IMR-90 (cell line): ENCODE measurements around the gene SDCCAG8. TPM values are rescaled to one million over a fixed set of nuclear protein-coding genes. Genes with fewer than 3 reads are reported as not detected.
A peak's percentile ranks its signal among the peaks of the same experiment; 100 is the strongest.

Experiments used
- ATAC-seq: fragments of 200-7000 bp; cut with Tn5 transposase; 2 replicates; pipeline ENCODE4 v1.9.1; 2020; ENCODE audit warnings: low read depth, mild to moderate bottlenecking, moderate library complexity
- BruUV-seq: library from RNA; stranded (reverse); fragments of 400-500 nt; replicated peaks from 2 replicates; lab custom pipeline; 2021; lab: Mats Ljungman, UMichigan
- CTCF ChIA-PET: fragments of 300-600 bp; formaldehyde crosslinking; extraction: SDS; loops from one replicate; lab custom pipeline; 2021; ENCODE audit warnings: antibody characterized with exemption; lab: Yijun Ruan, JAX
- POLR2A ChIA-PET: fragments of 300-600 bp; sonication (Branson Sonifier 250); formaldehyde crosslinking; loops from one replicate; lab custom pipeline; 2022; ENCODE audit warnings: antibody characterized with exemption; ENCODE audit not compliant: unreplicated experiment; lab: Charles Lee
- DNase-seq: peaks from one replicate; pipeline ENCODE4 v3.0.0; 2013
- H2AFZ ChIP-seq: replicated peaks from 2 replicates; pipeline ENCODE3; 2013; ENCODE audit warnings: low read length, mild to moderate bottlenecking; ENCODE audit not compliant: poor library complexity
- H2AK5ac ChIP-seq: 2 replicates; pipeline ENCODE4 v1.6.1; 2013; ENCODE audit warnings: low read depth, low read length, inconsistent platforms
- H2AK9ac ChIP-seq: replicated peaks from 2 replicates; pipeline ENCODE3; 2013; ENCODE audit warnings: mild to moderate bottlenecking, low read depth, low read length, moderate library complexity; ENCODE audit not compliant: poor library complexity
- H2BK120ac ChIP-seq: 2 replicates; pipeline ENCODE4 v1.6.1; 2013; ENCODE audit warnings: low read depth, low read length, inconsistent platforms
- H2BK15ac ChIP-seq: 3 replicates; pipeline ENCODE4 v1.6.1; 2013; ENCODE audit warnings: low read depth, low read length, inconsistent platforms
- H2BK20ac ChIP-seq: 2 replicates; pipeline ENCODE4 v1.6.1; 2013; ENCODE audit warnings: low read depth, mild to moderate bottlenecking, inconsistent platforms, low read length, moderate library complexity
- H2BK5ac ChIP-seq: 2 replicates; pipeline ENCODE4 v1.6.1; 2013; ENCODE audit warnings: mild to moderate bottlenecking, low read depth, low read length, inconsistent platforms; ENCODE audit not compliant: poor library complexity, severe bottlenecking
- H3K14ac ChIP-seq: replicated peaks from 2 replicates; pipeline ENCODE4 v1.6.1; 2013; ENCODE audit warnings: low read depth, low read length, inconsistent platforms
- H3K18ac ChIP-seq: 2 replicates; pipeline ENCODE4 v1.6.1; 2013; ENCODE audit warnings: low read depth, low read length, control low read depth
- H3K23ac ChIP-seq: 2 replicates; pipeline ENCODE4 v1.6.1; 2013; ENCODE audit warnings: low read depth, low read length, inconsistent platforms
- H3K27ac ChIP-seq: 2 replicates; pipeline ENCODE4 v1.5.1; 2013; ENCODE audit warnings: mild to moderate bottlenecking, control low read depth, low read length; ENCODE audit not compliant: insufficient read depth
- H3K27me3 ChIP-seq: 2 replicates; pipeline ENCODE4 v1.6.1; 2013; ENCODE audit warnings: low read length; ENCODE audit not compliant: control insufficient read depth, insufficient read depth
- H3K36me3 ChIP-seq: 2 replicates; pipeline ENCODE4 v1.6.1; 2013; ENCODE audit warnings: low read length, mixed read lengths; ENCODE audit not compliant: control insufficient read depth, insufficient read depth
- H3K4ac ChIP-seq: 2 replicates; pipeline ENCODE4 v1.6.1; 2013; ENCODE audit warnings: low read depth, low read length, inconsistent platforms
- H3K4me1 ChIP-seq: 2 replicates; pipeline ENCODE4 v1.6.1; 2013; ENCODE audit warnings: low read length, mixed read lengths; ENCODE audit not compliant: control insufficient read depth, insufficient read depth
- H3K4me2 ChIP-seq: 2 replicates; pipeline ENCODE4 v1.6.1; 2013; ENCODE audit warnings: low read depth, mild to moderate bottlenecking, control low read depth, low read length, moderate library complexity
- H3K4me3 ChIP-seq: 2 replicates; pipeline ENCODE4 v1.5.1; 2013; ENCODE audit warnings: low read depth, mild to moderate bottlenecking, control low read depth, low read length, moderate library complexity; ENCODE audit not compliant: insufficient read depth
- H3K56ac ChIP-seq: 2 replicates; pipeline ENCODE4 v1.6.1; 2013; ENCODE audit warnings: low read length, inconsistent platforms; ENCODE audit not compliant: insufficient read depth; ENCODE audit errors: extremely low read depth
- H3K79me1 ChIP-seq, 2 experiments: 2 replicates each; pipeline ENCODE4 v1.6.1; 2013; ENCODE audit warnings: low read length in 2 of 2, inconsistent platforms in 1 of 2, low read depth in 1 of 2
- H3K9ac ChIP-seq: 2 replicates; pipeline ENCODE4 v1.6.1; 2013; ENCODE audit warnings: low read depth, low read length, control low read depth
- H3K9me1 ChIP-seq: 2 replicates; pipeline ENCODE4 v1.6.1; 2013; ENCODE audit warnings: low read length, inconsistent platforms; ENCODE audit not compliant: insufficient read depth
- H3K9me3 ChIP-seq: 2 replicates; pipeline ENCODE4 v1.6.1; 2013; ENCODE audit warnings: low read length; ENCODE audit not compliant: control insufficient read depth, insufficient read depth
- H4K20me1 ChIP-seq: 2 replicates; pipeline ENCODE4 v1.6.1; 2013; ENCODE audit warnings: low read length, inconsistent platforms; ENCODE audit not compliant: insufficient read depth
- H4K5ac ChIP-seq: 2 replicates; pipeline ENCODE4 v1.6.1; 2013; ENCODE audit warnings: mild to moderate bottlenecking, low read depth, low read length, control low read depth
- H4K8ac ChIP-seq, 2 experiments: 2 replicates each; pipeline ENCODE4 v1.6.1; 2013; ENCODE audit warnings: low read depth in 2 of 2, low read length in 2 of 2, control low read depth in 1 of 2, inconsistent platforms in 1 of 2
- H4K91ac ChIP-seq: 2 replicates; pipeline ENCODE4 v1.6.1; 2013; ENCODE audit warnings: low read depth, low read length, inconsistent platforms; ENCODE audit not compliant: insufficient read depth
- BHLHE40 ChIP-seq: fragments of 150-350 bp; IDR thresholded peaks from 2 replicates; pipeline ENCODE4 v1.6.1; 2016; ENCODE audit warnings: mild to moderate bottlenecking, low read depth, low read length
- ELK1 ChIP-seq: fragments of 150-350 bp; IDR thresholded peaks from 2 replicates; pipeline ENCODE4 v1.6.1; 2016; ENCODE audit warnings: low read depth, mild to moderate bottlenecking, low read length, moderate library complexity, borderline replicate concordance
- WGBS, 2 experiments: methylation state at CpG; one replicate each; pipeline versions ENCODE4 v1.1.5 to v1.1.7; 2013; ENCODE audit warnings: missing lambda C conversion rate in 2 of 2; ENCODE audit not compliant: insufficient read length in 1 of 2; ENCODE audit errors: extremely low coverage in 2 of 2; 5-methylcytosine and 5-hydroxymethylcytosine counted together
- dilution Hi-C: fragments of 300-500 bp; cut with HindIII; formaldehyde crosslinking; loops from one replicate; pipeline ENCODE4 v1.14.3; 2018; ENCODE audit warnings: low sequenced_read_pairs; ENCODE audit not compliant: unreplicated experiment
- in situ Hi-C: fragments of 300-500 bp; cut with MboI; formaldehyde crosslinking; loops from 3 replicates; pipeline ENCODE4 v1.14.3; 2019; ENCODE audit warnings: low sequenced_read_pairs, inconsistent platforms, mixed read lengths
- intact Hi-C: fragments of 100-400 bp; cut with micrococcal nuclease; formaldehyde crosslinking; loops from 2 replicates; pipeline ENCODE4 v1.10.0; 2022
- polyA plus RNA-seq, 3 experiments: library from polyadenylated mRNA; depleted of rRNA; stranded (reverse); fragments of >200 nt; gene quantifications; 2 replicates each; pipeline ENCODE4 v1.2.3, GENCODE V29; 2012; ENCODE audit warnings: low replicate concordance in 1 of 3
- total RNA-seq: library from RNA; depleted of rRNA; stranded (reverse); fragments of >200 nt; gene quantifications from 2 replicates; pipeline ENCODE4 v1.2.3, GENCODE V29; 2012

Gene SDCCAG8
- total and polyA plus RNA-seq, 2 of the 4 experiments (the other 2 are of a cell fraction) = 25.2 to 46.8 TPM

GRCh38 chr1:243434594-243434993 is 178.8 kb downstream of the SDCCAG8 start:
- Histone ChIP-seq H3K36me3 (peaks cover 2% of the 10 kb centered on the region; the same call in 1 of the 2 replicates), H2BK120ac (no peak overlapping the region), H4K91ac (no peak overlapping the region), H3K4me2 (no peak overlapping the region), H3K9ac (no peak overlapping the region), H2AFZ (no peak overlapping the region), H2AK9ac (no peak overlapping the region), H2BK20ac (no peak overlapping the region), H2AK5ac (no peak overlapping the region), H4K20me1 (no peaks in the 10 kb centered on the region), H3K18ac (no peak overlapping the region), H3K4ac (no peak overlapping the region), H2BK5ac (no peak overlapping the region), H3K9me3 (no peaks in the 10 kb centered on the region), H3K27me3 (no peaks in the 10 kb centered on the region), H2BK15ac (no peak overlapping the region), H3K56ac (no peak overlapping the region), H3K9me1 (peaks cover 5% of the 10 kb centered on the region; the same call in 1 of the 2 replicates), H4K5ac (no peak overlapping the region), H3K4me1 (0 out of 2 replicates have a peak, but pooled peaks cover 3% of the 10 kb centered on the region), H3K14ac (no peak overlapping the region), H3K27ac (no peak overlapping the region), H3K79me1 (no peaks in the 10 kb centered on the region), H3K23ac (no peak overlapping the region), H3K4me3 (no peak overlapping the region), H4K8ac (no peak overlapping the region)
- TF ChIP-seq BHLHE40 (peak; percentile 32; the same call in 1 of the 2 replicates), ELK1 (no peak)
- ChIA-PET CTCF (no interaction called here), POLR2A (interaction anchor here (0.6 kb wide), 1 partner anchor 1293 kb away, joined by 4 read pairs; no protein-coding TSS in a partner anchor)
- in situ Hi-C loops = no loop called here
- no TSS peak for BruUV-seq
- dilution Hi-C loops = no loop called here
- peak; percentile 53 for DNase-seq
- intact Hi-C loops = no loop called here
- WGBS, 2 experiments = 0% methylated on average over 1 of the region's 2 CpGs; no CpG with 5 or more reads in 1 of the 2 experiments
- peak; percentile 53 for ATAC-seq
